T-helper 22 cell (primary cell): ENCODE measurements around the gene BAG5.

Experiments
- DNase-seq: peaks from one replicate; pipeline ENCODE4 v3.0.0-alpha.2; 2020; ENCODE audit warnings: low read depth

The BAG5 gene

GRCh38 chr14:103563844-103564505 lies 1.5 kb upstream of the BAG5 start:
- no peak for DNase-seq

GRCh38 chr14:103563226-103563620 lies 766 bp upstream of the BAG5 start:
- DNase-seq, result peak; percentile 8

- no peak for DNase-seq
These were observed 353 bp downstream of the BAG5 start for GRCh38 chr14:103562179-103562428.

- DNase-seq, result peak; percentile 16
These were observed 877 bp downstream of the BAG5 start for GRCh38 chr14:103561381-103562178.

- DNase-seq, result no peak
These were observed 1.8 kb downstream of the BAG5 start for GRCh38 chr14:103560691-103561090.

GRCh38 chr14:103559766-103560165 lies 2.7 kb downstream of the BAG5 start:
- DNase-seq, result no peak

- no peak for DNase-seq
These were observed 4.2 kb downstream of the BAG5 start for GRCh38 chr14:103558071-103558882.

GRCh38 chr14:103556946-103557758 lies 5.3 kb downstream of the BAG5 start:
- DNase-seq, result no peak

- no peak for DNase-seq
These were observed 6.7 kb downstream of the BAG5 start for GRCh38 chr14:103555559-103556337.

GRCh38 chr14:103552846-103553210 lies 9.6 kb downstream of the BAG5 start:
- no peak for DNase-seq

- no peak for DNase-seq
These were observed 10.2 kb downstream of the BAG5 start for GRCh38 chr14:103552011-103552845.

GRCh38 chr14:103551338-103551762 lies 11.1 kb downstream of the BAG5 start:
- no peak for DNase-seq

- DNase-seq, result no peak
These were observed 11.8 kb downstream of the BAG5 start for GRCh38 chr14:103550451-103551337.

- no peak for DNase-seq
These were observed 12.8 kb downstream of the BAG5 start for GRCh38 chr14:103549361-103550311.

GRCh38 chr14:103548463-103549351 lies 13.8 kb downstream of the BAG5 start:
- no peak for DNase-seq

- DNase-seq, result no peak
These were observed 14.5 kb downstream of the BAG5 start for GRCh38 chr14:103547941-103548462.

- DNase-seq, result no peak
These were observed 15.0 kb downstream of the BAG5 start for GRCh38 chr14:103547455-103547940.
